B cell (primary cell): ENCODE results near the gene PSMB5. TPM values are rescaled to one million over a fixed set of nuclear protein-coding genes. Genes with fewer than 3 reads are reported as not detected.

ENCODE experiments used
- ATAC-seq: fragments of 200-7000 bp; cut with Tn5 transposase; one replicate; pipeline ENCODE4 v1.10.0; 2021; ENCODE audit warnings: low read depth, mild to moderate bottlenecking, moderate number of reproducible peaks, moderate library complexity
- CTCF ChIA-PET: fragments of 350-600 bp; sonication (Branson Sonifier 250); formaldehyde crosslinking; loops from one replicate; lab custom pipeline; 2021; ENCODE audit warnings: antibody characterized with exemption, inconsistent platforms; lab: Charles Lee
- POLR2A ChIA-PET: fragments of 350-600 bp; sonication (Branson Sonifier 250); formaldehyde crosslinking; loops from one replicate; lab custom pipeline; 2021; ENCODE audit warnings: antibody characterized with exemption; lab: Charles Lee
- DNase-seq: peaks from one replicate; pipeline ENCODE4 v3.0.0; 2013
- H2AFZ ChIP-seq: 2 replicates; pipeline ENCODE4 v1.6.1; 2012; ENCODE audit warnings: mild to moderate bottlenecking, low read depth, low read length; ENCODE audit not compliant: insufficient read depth, poor library complexity, severe bottlenecking
- H3K27ac ChIP-seq, 2 donors: 1 replicate in 1 of 2; 2 replicates in 1 of 2; pipeline ENCODE4 v1.5.1; 2012 to 2013; ENCODE audit warnings: low read length in 2 of 2, mild to moderate bottlenecking in 2 of 2, moderate library complexity in 1 of 2
- H3K27me3 ChIP-seq, 4 experiments: fragments of 200-600 bp in 1 of 4; sonication (generic) in 1 of 4; replicated peaks in 1 of 4; 1 replicate in 2 of 4; 2 replicates in 2 of 4; pipeline versions ENCODE4 v1.6.1 to v1.7.0; 2013 to 2016; ENCODE audit warnings: low read length in 3 of 4, mild to moderate bottlenecking in 2 of 4, mixed read lengths in 1 of 4, moderate library complexity in 1 of 4; ENCODE audit not compliant: insufficient read depth in 4 of 4, control insufficient read depth in 3 of 4; ENCODE audit errors: control extremely low read depth in 1 of 4
- H3K36me3 ChIP-seq, 2 experiments: replicated peaks in 1 of 2; 1 replicate in 1 of 2; 2 replicates in 1 of 2; pipeline versions ENCODE4 v1.6.1 to v1.7.1; 2013; ENCODE audit warnings: low read length in 1 of 2; ENCODE audit not compliant: insufficient read depth in 2 of 2, control insufficient read depth in 1 of 2; ENCODE audit errors: control extremely low read depth in 1 of 2, extremely low read depth in 1 of 2
- H3K4me1 ChIP-seq, 2 donors: fragments of 200-600 bp in 1 of 2; sonication (generic) in 1 of 2; 1 replicate in 1 of 2; 2 replicates in 1 of 2; pipeline versions ENCODE4 v1.5.1 to v1.6.1; 2013 to 2017; ENCODE audit warnings: low read length in 2 of 2; ENCODE audit not compliant: control insufficient read depth in 2 of 2, insufficient read depth in 2 of 2
- H3K4me2 ChIP-seq: replicated peaks from 2 replicates; pipeline ENCODE3; 2012; ENCODE audit warnings: mild to moderate bottlenecking, low read depth, low read length; ENCODE audit not compliant: poor library complexity, severe bottlenecking
- H3K4me3 ChIP-seq, 5 experiments: fragments of 200-600 bp in 1 of 5; sonication (generic) in 1 of 5; 1 replicate in 3 of 5; 2 replicates in 2 of 5; pipeline versions ENCODE4 v1.5.1 to v1.7.0; 2011 to 2016; ENCODE audit warnings: low read length in 4 of 5, mild to moderate bottlenecking in 4 of 5, low read depth in 2 of 5, control low read depth in 1 of 5, moderate library complexity in 1 of 5; ENCODE audit not compliant: insufficient read depth in 1 of 5; ENCODE audit errors: control extremely low read depth in 1 of 5, extremely low read depth in 1 of 5
- H3K79me2 ChIP-seq: fragments of 200-600 bp; sonication (generic); one replicate; pipeline ENCODE4 v1.6.0; 2016; ENCODE audit warnings: low read length; ENCODE audit not compliant: control insufficient read depth, insufficient read depth
- H3K9ac ChIP-seq: fragments of 200-600 bp; sonication (generic); 2 replicates; pipeline ENCODE4 v1.6.1; 2017; ENCODE audit warnings: mild to moderate bottlenecking, low read length, moderate library complexity
- H3K9me3 ChIP-seq, 3 donors: one replicate each; pipeline versions ENCODE4 v1.6.1 to v1.7.1; 2013; ENCODE audit warnings: low read length in 2 of 3; ENCODE audit not compliant: control insufficient read depth in 2 of 3, insufficient read depth in 1 of 3; ENCODE audit errors: control extremely low read depth in 1 of 3
- H4K20me1 ChIP-seq: 2 replicates; pipeline ENCODE4 v1.6.0; 2012; ENCODE audit warnings: mild to moderate bottlenecking, low read length; ENCODE audit not compliant: insufficient read depth, control insufficient read depth, poor library complexity, severe bottlenecking
- H3K27ac Mint-ChIP-seq: one replicate; pipeline ENCODE4 v1.8.0; 2021; ENCODE audit warnings: mixed read lengths
- H3K27me3 Mint-ChIP-seq: one replicate; pipeline ENCODE4 v1.8.0; 2021; ENCODE audit warnings: mixed read lengths
- H3K4me1 Mint-ChIP-seq: one replicate; pipeline ENCODE4 v1.8.0; 2021; ENCODE audit warnings: mixed read lengths
- H3K4me3 Mint-ChIP-seq: one replicate; pipeline ENCODE4 v1.8.0; 2021; ENCODE audit warnings: mixed read lengths
- H3K9me3 Mint-ChIP-seq: one replicate; pipeline ENCODE4 v1.8.0; 2022; ENCODE audit warnings: mixed read lengths; ENCODE audit not compliant: insufficient read depth
- EZH2 ChIP-seq: IDR thresholded peaks from 2 replicates; pipeline ENCODE4 v1.6.1; 2012; ENCODE audit warnings: borderline replicate concordance, low read depth, mild to moderate bottlenecking, moderate library complexity, low read length; ENCODE audit not compliant: insufficient read depth, poor library complexity, severe bottlenecking
- WGBS: methylation state at CpG from one replicate; pipeline ENCODE4 v1.1.5; 2013; ENCODE audit warnings: missing lambda C conversion rate; ENCODE audit not compliant: insufficient coverage; 5-methylcytosine and 5-hydroxymethylcytosine counted together
- intact Hi-C: fragments of 100-400 bp; cut with micrococcal nuclease; formaldehyde crosslinking; loops from one replicate; pipeline ENCODE4 v1.10.0; 2022
- polyA plus RNA-seq: library from polyadenylated mRNA; depleted of rRNA; stranded (reverse); fragments of >200 nt; gene quantifications from 2 replicates; pipeline ENCODE4 v1.2.3, GENCODE V29; 2012
- total RNA-seq, 2 donors: library from RNA; stranded (reverse); fragments of 120-200 nt in 1 of 2; gene quantifications; 1 replicate in 1 of 2; 2 replicates in 1 of 2; pipeline versions ENCODE4 v1.2.3 to v1.2.4, GENCODE V29; 2013 to 2022
- TF ChIP-seq, protein P1 (sequence below): fragments of 200-600 bp; IDR thresholded peaks from one replicate; pipeline ENCODE4 v1.8.0; 2022; ENCODE audit warnings: antibody characterized with exemption, mild to moderate bottlenecking

The PSMB5 gene
- total and polyA plus RNA-seq, 2 donors (not counting 1 experiment from before 2014, with no cell fraction given), result 16.5 to 29.0 TPM

- WGBS, result 100% methylated on average over 3 of the region's 5 CpGs
- intact Hi-C loops, result no loop called here
- CTCF ChIA-PET, result interaction anchor here (0.6 to 36.3 kb wide), 2 partner anchors 81 to 212 kb away, joined by 4 to 1134 read pairs; partner anchors contain the start of gene CDH24
These were observed 55.6 kb downstream of the PSMB5 start for GRCh38 chr14:22978981-22979671.

GRCh38 chr14:22978487-22978837 lies 56.2 kb downstream of the PSMB5 start:
- Histone ChIP-seq H3K4me1 (peaks cover 26 to 36% of the 10 kb centered on the region in 2 donors), H3K27ac (no peak overlapping the region), H3K4me3 (no peak overlapping the region), H3K9ac (no peak overlapping the region), H3K27me3 (peaks cover 0 to 36% (median 15%) of the 10 kb centered on the region in 4 experiments), H3K4me2 (no peak overlapping the region), H3K36me3 (no peaks in the 10 kb centered on the region), H2AFZ (no peak overlapping the region), H4K20me1 (no peaks in the 10 kb centered on the region), H3K79me2 (no peaks in the 10 kb centered on the region), H3K9me3 (peaks cover 0 to 8% (median 0%) of the 10 kb centered on the region in 3 donors)
- intact Hi-C loops, result no loop called here
- Mint-ChIP-seq H3K4me3 (no peak overlapping the region), H3K27me3 (peaks cover 9% of the 10 kb centered on the region), H3K9me3 (no peaks in the 10 kb centered on the region), H3K4me1 (peaks cover 15% of the 10 kb centered on the region), H3K27ac (no peak overlapping the region)
- WGBS, result 100% methylated on average over 1 of the region's 3 CpGs
- TF ChIP-seq, protein P1, sequence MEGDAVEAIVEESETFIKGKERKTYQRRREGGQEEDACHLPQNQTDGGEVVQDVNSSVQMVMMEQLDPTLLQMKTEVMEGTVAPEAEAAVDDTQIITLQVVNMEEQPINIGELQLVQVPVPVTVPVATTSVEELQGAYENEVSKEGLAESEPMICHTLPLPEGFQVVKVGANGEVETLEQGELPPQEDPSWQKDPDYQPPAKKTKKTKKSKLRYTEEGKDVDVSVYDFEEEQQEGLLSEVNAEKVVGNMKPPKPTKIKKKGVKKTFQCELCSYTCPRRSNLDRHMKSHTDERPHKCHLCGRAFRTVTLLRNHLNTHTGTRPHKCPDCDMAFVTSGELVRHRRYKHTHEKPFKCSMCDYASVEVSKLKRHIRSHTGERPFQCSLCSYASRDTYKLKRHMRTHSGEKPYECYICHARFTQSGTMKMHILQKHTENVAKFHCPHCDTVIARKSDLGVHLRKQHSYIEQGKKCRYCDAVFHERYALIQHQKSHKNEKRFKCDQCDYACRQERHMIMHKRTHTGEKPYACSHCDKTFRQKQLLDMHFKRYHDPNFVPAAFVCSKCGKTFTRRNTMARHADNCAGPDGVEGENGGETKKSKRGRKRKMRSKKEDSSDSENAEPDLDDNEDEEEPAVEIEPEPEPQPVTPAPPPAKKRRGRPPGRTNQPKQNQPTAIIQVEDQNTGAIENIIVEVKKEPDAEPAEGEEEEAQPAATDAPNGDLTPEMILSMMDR, result no peak
- DNase-seq, result no peak
- POLR2A ChIA-PET, result interaction anchor here (0.7 kb wide), 1 partner anchor 91 kb away, joined by 8 read pairs; no protein-coding TSS in a partner anchor
- CTCF ChIA-PET, result interaction anchor here (0.6 to 36.3 kb wide), 6 partner anchors 6 to 408 kb away, joined by 3 to 1134 read pairs (median 4); partner anchors contain the start of genes AJUBA, CDH24 and HAUS4
- ATAC-seq, result no peak

More at GRCh38 chr14:22978981-22979671, 55.6 kb downstream of the PSMB5 start:
- DNase-seq (no peak), ATAC-seq (no peak)
- Mint-ChIP-seq H3K4me1 (peaks cover 15% of the 10 kb centered on the region), H3K4me3 (no peak overlapping the region), H3K27ac (no peak overlapping the region), H3K27me3 (peaks cover 4% of the 10 kb centered on the region), H3K9me3 (no peaks in the 10 kb centered on the region)
- Histone ChIP-seq H2AFZ (no peak overlapping the region), H3K4me3 (no peak overlapping the region), H3K4me1 (peaks cover 26 to 36% of the 10 kb centered on the region in 2 donors), H3K9ac (no peak overlapping the region), H3K79me2 (no peaks in the 10 kb centered on the region), H3K27ac (no peak overlapping the region), H3K27me3 (peaks cover 0 to 36% (median 15%) of the 10 kb centered on the region in 4 experiments), H3K4me2 (no peak overlapping the region), H3K36me3 (no peaks in the 10 kb centered on the region), H3K9me3 (peaks cover 0 to 8% (median 0%) of the 10 kb centered on the region in 3 donors), H4K20me1 (no peaks in the 10 kb centered on the region)
- TF ChIP-seq, protein P1, result no peak
- TF ChIP-seq EZH2, result no peak
- POLR2A ChIA-PET, result no interaction called here
